AG09319 (cell line): Measurements from ENCODE around the gene PPP1R14B.

Experiments
- DNase-seq: peaks from one replicate; pipeline ENCODE4 v3.0.0-alpha.2; 2010; ENCODE audit warnings: low read depth; ENCODE audit errors: extremely low read depth
- TF ChIP-seq, protein P1 (sequence below): IDR thresholded peaks from 2 replicates; pipeline ENCODE4 v1.5.1; 2011; ENCODE audit warnings: low read depth, mild to moderate bottlenecking, inconsistent platforms, low read length, moderate library complexity

Gene PPP1R14B

DNA sequence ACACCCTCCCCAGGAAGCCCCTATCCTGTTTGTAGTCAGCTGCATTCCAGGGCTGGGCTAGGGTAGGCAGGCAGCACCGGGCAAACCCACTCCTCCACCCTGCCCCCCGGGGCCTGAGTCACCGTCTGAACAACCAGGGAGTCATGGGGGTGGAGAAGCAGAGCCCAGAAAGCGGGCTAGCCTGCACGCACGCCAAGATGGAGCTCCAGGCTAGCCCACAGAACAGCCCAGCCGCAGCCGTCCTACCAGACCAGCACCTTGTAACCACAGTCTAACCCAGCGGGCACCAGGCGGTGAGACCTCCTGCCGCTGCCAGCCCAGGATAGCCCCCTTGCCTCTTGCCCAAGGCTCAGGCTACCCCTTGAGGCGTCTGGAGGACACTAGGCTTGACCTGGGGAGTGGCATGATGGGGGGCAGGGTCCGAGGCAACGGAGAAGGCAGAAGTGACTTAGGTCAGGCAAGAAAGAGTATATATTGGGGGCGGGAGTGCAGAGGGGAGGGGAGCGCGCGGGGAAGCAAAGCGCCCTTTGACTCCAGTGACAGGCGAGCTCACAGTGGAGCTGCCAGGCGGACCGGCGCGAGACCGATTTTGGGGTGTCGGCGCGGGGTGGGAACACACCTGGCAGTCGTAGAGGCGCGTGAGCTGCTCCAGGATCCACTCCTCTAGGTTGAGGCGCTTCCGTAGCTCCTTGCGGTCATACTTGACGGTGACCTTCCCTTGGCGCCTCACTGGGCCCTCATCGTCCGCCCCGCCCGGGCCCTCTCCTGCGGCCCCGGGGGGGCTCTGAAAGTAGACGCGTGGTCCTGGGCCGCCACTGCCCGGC lies 734 bp downstream of the PPP1R14B start:
- TF ChIP-seq, protein P1, sequence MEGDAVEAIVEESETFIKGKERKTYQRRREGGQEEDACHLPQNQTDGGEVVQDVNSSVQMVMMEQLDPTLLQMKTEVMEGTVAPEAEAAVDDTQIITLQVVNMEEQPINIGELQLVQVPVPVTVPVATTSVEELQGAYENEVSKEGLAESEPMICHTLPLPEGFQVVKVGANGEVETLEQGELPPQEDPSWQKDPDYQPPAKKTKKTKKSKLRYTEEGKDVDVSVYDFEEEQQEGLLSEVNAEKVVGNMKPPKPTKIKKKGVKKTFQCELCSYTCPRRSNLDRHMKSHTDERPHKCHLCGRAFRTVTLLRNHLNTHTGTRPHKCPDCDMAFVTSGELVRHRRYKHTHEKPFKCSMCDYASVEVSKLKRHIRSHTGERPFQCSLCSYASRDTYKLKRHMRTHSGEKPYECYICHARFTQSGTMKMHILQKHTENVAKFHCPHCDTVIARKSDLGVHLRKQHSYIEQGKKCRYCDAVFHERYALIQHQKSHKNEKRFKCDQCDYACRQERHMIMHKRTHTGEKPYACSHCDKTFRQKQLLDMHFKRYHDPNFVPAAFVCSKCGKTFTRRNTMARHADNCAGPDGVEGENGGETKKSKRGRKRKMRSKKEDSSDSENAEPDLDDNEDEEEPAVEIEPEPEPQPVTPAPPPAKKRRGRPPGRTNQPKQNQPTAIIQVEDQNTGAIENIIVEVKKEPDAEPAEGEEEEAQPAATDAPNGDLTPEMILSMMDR, result no peak
- peak; percentile 49 for DNase-seq

DNA sequence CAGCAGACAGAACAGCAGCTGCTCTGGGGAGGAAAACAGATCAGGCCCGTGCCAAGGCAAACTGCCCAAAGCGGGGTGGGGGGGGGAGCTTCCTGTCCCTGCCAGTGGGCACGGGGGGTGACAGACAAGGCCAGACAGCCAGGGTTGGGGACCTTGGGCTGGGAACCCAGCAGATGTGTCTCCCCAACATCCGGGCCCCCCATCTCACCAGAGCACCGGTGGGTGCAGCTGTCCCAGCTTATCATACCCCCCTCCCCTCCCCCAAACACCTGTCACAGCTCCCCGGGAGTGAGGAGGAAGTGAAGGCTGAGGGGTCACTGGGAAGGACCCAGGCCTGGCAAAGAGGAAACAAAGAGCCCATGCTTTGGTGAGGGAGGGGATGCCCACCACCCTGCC lies 1.3 kb downstream of the PPP1R14B start:
- DNase-seq, result no peak
- TF ChIP-seq, protein P1, result no peak

DNA sequence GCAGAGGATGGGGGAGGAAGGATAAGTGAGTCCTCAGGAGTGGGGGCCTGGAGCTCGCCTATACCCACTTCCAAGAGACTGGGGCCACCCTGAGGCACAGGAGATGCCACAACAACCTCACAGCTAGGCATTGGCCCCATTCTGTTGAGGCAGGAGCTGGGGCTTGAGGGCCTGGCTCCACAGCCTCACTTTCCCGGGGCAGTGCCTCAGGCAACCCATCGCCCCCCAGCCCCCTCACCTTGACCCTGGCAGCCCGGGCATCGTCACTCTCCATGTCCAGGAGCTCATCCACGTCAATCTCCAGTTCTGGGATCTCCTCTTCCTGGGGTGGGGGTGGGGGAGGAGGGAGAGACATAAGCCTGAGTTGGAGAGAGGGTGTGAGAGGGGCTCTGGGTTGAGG lies 1.8 kb downstream of the PPP1R14B start:
- no peak for DNase-seq

DNA sequence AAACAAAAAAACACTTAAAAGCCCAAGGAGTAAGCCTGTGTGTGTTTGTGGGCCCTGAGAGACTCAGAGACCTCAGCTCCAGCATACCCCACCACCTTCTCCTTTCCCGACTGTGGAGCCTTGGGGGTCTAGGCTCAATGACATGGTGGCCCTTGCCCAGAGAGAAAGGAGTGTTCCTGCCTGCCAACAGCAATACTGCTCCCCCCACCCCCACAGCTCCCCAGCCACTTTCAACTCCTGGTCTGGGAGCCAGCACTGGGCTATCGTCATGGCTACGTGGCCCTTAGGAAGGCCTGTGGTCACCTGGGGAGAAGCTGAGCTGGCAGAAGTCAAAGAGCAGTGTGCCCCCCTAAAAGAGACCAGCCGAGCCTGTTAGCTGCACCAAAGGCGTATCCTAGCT lies 2.6 kb downstream of the PPP1R14B start:
- DNase-seq, result no peak

More for the DNA sequence above, 1.8 kb downstream of the PPP1R14B start:
- TF ChIP-seq, protein P1, result no peak

DNA sequence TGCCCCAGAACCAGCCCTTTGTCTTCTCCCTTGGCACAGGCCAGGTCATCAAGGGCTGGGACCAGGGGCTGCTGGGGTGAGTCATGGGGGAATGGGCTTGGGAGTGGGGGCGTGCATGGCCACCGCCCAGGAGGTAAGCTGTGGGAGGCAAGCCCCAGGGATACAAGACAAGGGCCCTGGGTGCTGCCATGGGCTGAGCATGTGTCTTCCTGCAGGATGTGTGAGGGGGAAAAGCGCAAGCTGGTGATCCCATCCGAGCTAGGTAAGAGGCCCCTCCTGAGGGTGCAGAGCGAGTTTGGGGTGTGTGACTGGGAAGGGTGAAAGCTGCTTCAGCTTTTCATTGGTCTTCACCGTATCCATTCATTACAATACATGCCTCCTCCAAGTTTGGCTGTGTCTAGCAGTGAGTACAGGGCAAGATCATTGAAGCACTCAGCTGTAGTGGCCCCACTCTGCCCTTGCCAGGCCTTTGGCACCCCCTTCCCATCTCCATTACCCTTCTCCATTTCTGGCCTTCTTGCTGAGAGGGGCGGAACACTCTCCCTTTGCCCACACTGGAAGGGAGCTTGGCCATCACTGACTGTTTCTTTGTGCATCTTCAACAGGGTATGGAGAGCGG lies 3.4 kb downstream of the PPP1R14B start:
- TF ChIP-seq, protein P1, result no peak
- no peak for DNase-seq

More for the DNA sequence above, 2.6 kb downstream of the PPP1R14B start:
- TF ChIP-seq, protein P1, result no peak

DNA sequence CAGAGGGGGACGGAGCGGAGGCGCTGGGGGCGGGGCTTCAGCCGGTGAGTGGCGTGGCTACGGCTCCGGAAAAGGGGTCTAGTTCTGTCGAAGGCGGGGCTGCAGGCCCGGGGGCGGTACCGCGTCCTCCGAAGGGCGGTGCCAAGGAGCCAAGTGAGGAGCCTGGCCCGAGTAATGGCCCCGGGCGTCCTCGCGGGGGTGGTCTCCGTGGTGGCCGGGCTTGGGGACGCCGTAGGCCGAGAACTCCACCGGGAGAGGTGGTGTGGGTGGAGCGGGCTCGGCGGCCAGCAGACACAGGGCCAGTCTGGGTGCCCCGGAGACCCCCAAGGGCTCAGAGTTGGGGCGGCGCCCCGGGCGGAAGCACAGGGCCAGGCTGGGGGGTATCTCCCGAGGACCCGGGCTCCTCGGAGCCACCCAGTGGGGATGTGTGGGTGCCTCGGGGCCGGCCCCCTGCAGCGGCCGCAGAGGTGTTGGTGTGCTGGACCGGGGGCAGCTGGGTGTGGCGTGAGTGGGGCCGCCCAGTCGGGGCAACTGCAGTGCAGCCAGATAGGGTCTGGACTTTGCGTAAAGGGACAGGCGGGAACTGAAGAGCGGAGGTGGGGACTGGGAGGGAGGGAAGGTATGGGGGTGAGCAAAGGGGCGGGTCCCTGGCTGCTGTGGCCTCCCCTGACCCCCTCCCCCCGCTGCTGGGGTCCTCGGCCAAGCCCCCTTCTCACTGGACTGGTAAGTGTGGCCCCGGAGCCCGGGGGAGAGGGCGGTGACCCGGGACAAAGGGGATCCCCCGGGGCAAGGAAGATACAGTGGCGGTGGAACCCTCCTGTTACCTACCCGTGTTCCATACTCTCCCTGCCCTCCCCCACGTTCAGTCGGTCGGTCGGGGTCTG lies 5.0 kb downstream of the PPP1R14B start:
- no peak for DNase-seq
- TF ChIP-seq, protein P1, result no peak

DNA sequence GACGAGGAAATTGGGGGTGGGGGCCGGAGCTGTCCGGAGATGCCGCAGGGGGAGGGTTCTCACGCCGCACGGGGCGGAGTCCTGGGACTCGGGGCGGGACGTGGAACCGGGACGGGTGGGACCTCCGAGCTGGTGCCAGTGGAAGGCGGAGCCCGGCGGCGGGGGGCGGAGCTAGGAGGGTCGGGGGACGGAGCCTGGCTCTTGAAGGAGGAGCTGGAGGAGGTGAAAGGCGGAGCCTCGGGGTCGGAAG lies 5.6 kb downstream of the PPP1R14B start:
- peak; percentile 99 for DNase-seq
- TF ChIP-seq, protein P1, result no peak
